Stomach (tissue), 9 donors: ENCODE measurements around the gene CARD11. TPM values are rescaled to one million over a fixed set of nuclear protein-coding genes. Genes with fewer than 3 reads are reported as not detected.

ENCODE experiments used
- DNase-seq, 2 donors: peaks; one replicate each; pipeline versions ENCODE4 v3.0.0 to v3.0.0-alpha.2; 2013 to 2019
- H3K27ac ChIP-seq, 5 donors: fragments of 200-600 bp in 4 of 5; sonication (generic) in 4 of 5; one replicate each; pipeline ENCODE4 v1.5.1; 2013 to 2019; ENCODE audit warnings: mild to moderate bottlenecking in 1 of 5, moderate library complexity in 1 of 5
- H3K27me3 ChIP-seq, 3 donors: fragments of 200-600 bp; sonication (generic); one replicate each; pipeline ENCODE4 v1.5.1; 2017 to 2019; ENCODE audit warnings: mixed run types in 1 of 3
- H3K36me3 ChIP-seq, 4 donors: fragments of 200-600 bp; sonication (generic); 1 replicate in 3 of 4; 2 replicates in 1 of 4; pipeline ENCODE4 v1.5.1; 2016 to 2019
- H3K4me1 ChIP-seq, 4 donors: fragments of 200-600 bp; sonication (generic); one replicate each; pipeline ENCODE4 v1.5.1; 2016 to 2019
- H3K4me3 ChIP-seq, 4 donors: fragments of 200-600 bp; sonication (generic) in 3 of 4; one replicate each; pipeline ENCODE4 v1.5.1; 2016 to 2019; ENCODE audit warnings: mild to moderate bottlenecking in 1 of 4
- H3K9me3 ChIP-seq, 4 donors: fragments of 200-600 bp; sonication (generic); one replicate each; pipeline ENCODE4 v1.5.1; 2016 to 2019
- EP300 ChIP-seq: sonication (generic); formaldehyde crosslinking; IDR thresholded peaks from one replicate; pipeline ENCODE4 v1.6.1; 2017; ENCODE audit warnings: antibody characterized with exemption
- POLR2A ChIP-seq, 4 donors: fragments of 450-650 bp; IDR thresholded peaks; one replicate each; pipeline ENCODE4 v1.6.1; 2016; ENCODE audit warnings: antibody characterized with exemption in 4 of 4, control low read depth in 2 of 4, mild to moderate bottlenecking in 1 of 4, moderate library complexity in 1 of 4
- POLR2AphosphoS5 ChIP-seq, 3 donors: sonication (generic); formaldehyde crosslinking; IDR thresholded peaks; one replicate each; pipeline ENCODE4 v1.6.1; 2016; ENCODE audit warnings: antibody characterized with exemption in 3 of 3
- WGBS, 5 donors: extraction: QIAGEN DNeasy Blood & Tissue Kit in 3 of 5; methylation state at CpG; one replicate each; pipeline versions ENCODE4 v1.1.5 to v1.1.7; 2013 to 2018; 5-methylcytosine and 5-hydroxymethylcytosine counted together
- intact Hi-C: fragments of 100-400 bp; cut with DNase I; formaldehyde crosslinking; loops from one replicate; pipeline ENCODE4 v1.15.1; 2023; ENCODE audit warnings: low total_unique reads
- polyA plus RNA-seq, 3 donors: library from polyadenylated mRNA; stranded (reverse); fragments of 200-250 nt; gene quantifications; one replicate each; pipeline ENCODE4 v1.2.3, GENCODE V29; 2013
- total RNA-seq, 5 donors: library from RNA; depleted of rRNA; stranded (reverse); fragments of >200 nt; gene quantifications; one replicate each; pipeline versions ENCODE4 v1.1.0 to v1.2.3, GENCODE V29; 2014 to 2016
- TF ChIP-seq, protein P1 (sequence below), 7 experiments: fragments of 450-650 bp in 4 of 7; fragments of 200-600 bp in 3 of 7; sonication (generic) in 3 of 7; IDR thresholded peaks; one replicate each; pipeline ENCODE4 v1.5.1; 2016 to 2019; ENCODE audit warnings: antibody characterized with exemption in 7 of 7, control low read depth in 2 of 7, mild to moderate bottlenecking in 1 of 7
- donor health status: healthy with polysubstance abuse.
- donor health status: Bipolar disorder and iron deficiency.
- donor health status: healthy.

CARD11 gene
- total and polyA plus RNA-seq, 8 donors: 0.45 to 9.7 (median 1.8) TPM; not detected in 1

DNA sequence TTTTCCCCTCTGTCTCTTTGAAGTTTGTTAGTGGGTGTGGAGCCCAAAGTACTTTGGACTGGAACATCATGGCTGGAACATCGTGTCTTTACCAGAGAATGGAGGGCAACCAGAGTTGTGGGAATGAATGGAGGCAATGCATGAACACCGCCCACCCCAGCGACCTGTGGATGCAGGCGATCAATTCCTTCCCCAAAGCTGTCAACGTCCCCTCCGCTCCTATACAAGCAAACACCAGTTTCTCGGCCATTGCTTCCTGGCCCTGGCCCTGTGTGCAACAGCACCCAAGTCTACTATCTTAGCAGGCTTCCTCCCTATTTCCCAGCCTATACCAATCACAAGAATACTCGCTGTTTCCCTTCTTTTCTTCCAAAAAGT is 62.6 kb downstream of the CARD11 start:
- Histone ChIP-seq H3K4me3 (no peak overlapping the region), H3K4me1 (peaks cover 0 to 17% (median 14%) of the 10 kb centered on the region in 4 donors), H3K27me3 (peaks cover 4 to 41% (median 10%) of the 10 kb centered on the region in 3 donors), H3K27ac (no peak overlapping the region), H3K36me3 (no peaks in the 10 kb centered on the region), H3K9me3 (no peaks in the 10 kb centered on the region)
- intact Hi-C loops: no loop called here
- 88 to 98% (median 92%) methylated on average over 8 of the region's 8 CpGs for WGBS, 5 donors
- TF ChIP-seq, protein P1, sequence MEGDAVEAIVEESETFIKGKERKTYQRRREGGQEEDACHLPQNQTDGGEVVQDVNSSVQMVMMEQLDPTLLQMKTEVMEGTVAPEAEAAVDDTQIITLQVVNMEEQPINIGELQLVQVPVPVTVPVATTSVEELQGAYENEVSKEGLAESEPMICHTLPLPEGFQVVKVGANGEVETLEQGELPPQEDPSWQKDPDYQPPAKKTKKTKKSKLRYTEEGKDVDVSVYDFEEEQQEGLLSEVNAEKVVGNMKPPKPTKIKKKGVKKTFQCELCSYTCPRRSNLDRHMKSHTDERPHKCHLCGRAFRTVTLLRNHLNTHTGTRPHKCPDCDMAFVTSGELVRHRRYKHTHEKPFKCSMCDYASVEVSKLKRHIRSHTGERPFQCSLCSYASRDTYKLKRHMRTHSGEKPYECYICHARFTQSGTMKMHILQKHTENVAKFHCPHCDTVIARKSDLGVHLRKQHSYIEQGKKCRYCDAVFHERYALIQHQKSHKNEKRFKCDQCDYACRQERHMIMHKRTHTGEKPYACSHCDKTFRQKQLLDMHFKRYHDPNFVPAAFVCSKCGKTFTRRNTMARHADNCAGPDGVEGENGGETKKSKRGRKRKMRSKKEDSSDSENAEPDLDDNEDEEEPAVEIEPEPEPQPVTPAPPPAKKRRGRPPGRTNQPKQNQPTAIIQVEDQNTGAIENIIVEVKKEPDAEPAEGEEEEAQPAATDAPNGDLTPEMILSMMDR (IDR thresholded peaks at IDR 0.05): no peak
- TF ChIP-seq POLR2AphosphoS5 (IDR thresholded peaks at IDR 0.05) (no peak), EP300 (no peak), POLR2A (IDR thresholded peaks at IDR 0.05) (no peak)
- no peak for DNase-seq

DNA sequence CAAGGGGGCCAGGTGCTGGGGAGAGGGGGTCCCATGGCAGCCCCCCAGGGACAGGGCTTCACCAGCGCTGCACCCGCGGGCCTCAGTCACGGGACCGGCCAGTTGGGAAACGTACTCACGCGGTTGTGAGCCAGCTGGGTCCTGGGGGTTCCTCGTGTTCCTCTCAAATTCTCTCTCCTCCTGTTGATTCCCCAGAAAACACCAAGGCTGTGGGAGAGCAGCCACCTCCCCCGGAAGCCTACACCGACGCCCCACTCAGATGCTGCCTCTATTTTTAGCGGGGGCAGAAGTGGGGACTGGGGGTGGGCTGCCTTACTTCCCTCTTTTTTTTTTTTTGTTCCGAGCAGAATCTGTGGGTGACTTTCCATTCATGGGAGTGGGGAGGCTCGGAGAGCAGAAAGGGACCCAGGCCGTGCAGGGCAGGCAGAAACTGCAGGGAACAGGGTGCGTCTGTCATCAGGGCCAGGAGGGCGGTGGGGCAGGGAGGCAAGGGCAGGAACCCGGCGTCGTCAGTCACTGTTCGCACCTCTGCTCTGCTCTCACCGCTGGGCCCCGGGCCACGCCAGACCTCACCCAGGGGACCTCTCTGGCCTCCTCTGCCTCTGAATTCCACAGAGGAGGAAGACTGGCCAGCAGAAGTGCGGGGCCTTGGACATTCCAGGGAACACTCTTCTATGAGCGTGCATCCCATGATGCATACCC is 63.1 kb downstream of the CARD11 start:
- peaks cover 0 to 17% (median 14%) of the 10 kb centered on the region in 4 donors for H3K4me1 ChIP-seq
- WGBS, 5 donors: 81 to 90% (median 83%) methylated on average over 23 to 27 of the region's 27 CpGs
- no peak overlapping the region for H3K27ac ChIP-seq
- H3K36me3 ChIP-seq: no peaks in the 10 kb centered on the region
- DNase-seq: no peak
- peaks cover 4 to 46% (median 10%) of the 10 kb centered on the region in 3 donors for H3K27me3 ChIP-seq
- intact Hi-C loops: no loop called here
- H3K4me3 ChIP-seq: peak overlapping the region in 1 of 4 donors; percentile 2
- TF ChIP-seq POLR2AphosphoS5 (IDR thresholded peaks at IDR 0.05) (no peak), EP300 (no peak), POLR2A (IDR thresholded peaks at IDR 0.05) (no peak)
- TF ChIP-seq, protein P1 (IDR thresholded peaks at IDR 0.05): no peak
- H3K9me3 ChIP-seq: no peaks in the 10 kb centered on the region

- Histone ChIP-seq H3K4me1 (peaks cover 0 to 17% (median 14%) of the 10 kb centered on the region in 4 donors), H3K27me3 (peaks cover 4 to 46% (median 10%) of the 10 kb centered on the region in 3 donors), H3K9me3 (no peaks in the 10 kb centered on the region), H3K36me3 (no peaks in the 10 kb centered on the region), H3K4me3 (peak overlapping the region in 1 of 4 donors; percentile 2), H3K27ac (no peak overlapping the region)
- intact Hi-C loops: no loop called here
- TF ChIP-seq, protein P1 (IDR thresholded peaks at IDR 0.05): no peak
- no peak for TF ChIP-seq POLR2A (IDR thresholded peaks at IDR 0.05)
- no peak for DNase-seq
- 75 to 89% (median 83%) methylated on average over 11 to 13 of the region's 13 CpGs for WGBS, 5 donors
Observed at GRCh38 chr7:2979951-2980350, 63.7 kb downstream of the CARD11 start.

GRCh38 chr7:2979201-2979631 is 64.5 kb downstream of the CARD11 start:
- H3K4me3 ChIP-seq: peak overlapping the region in 3 of 4 donors; percentile 0 to 37 (median 32)
- intact Hi-C loops: no loop called here
- DNase-seq: no peak
- peaks cover 4 to 46% (median 10%) of the 10 kb centered on the region in 3 donors for H3K27me3 ChIP-seq
- H3K9me3 ChIP-seq: no peaks in the 10 kb centered on the region
- 28 to 48% (median 36%) methylated on average over 13 of the region's 13 CpGs for WGBS, 5 donors
- H3K4me1 ChIP-seq: peaks cover 0 to 17% (median 14%) of the 10 kb centered on the region in 4 donors
- no peak overlapping the region for H3K27ac ChIP-seq
- H3K36me3 ChIP-seq: no peaks in the 10 kb centered on the region
- no peak for TF ChIP-seq POLR2A (IDR thresholded peaks at IDR 0.05)
- no peak for TF ChIP-seq POLR2AphosphoS5 (IDR thresholded peaks at IDR 0.05)
- TF ChIP-seq, protein P1 (IDR thresholded peaks at IDR 0.05): no peak
- no peak for TF ChIP-seq EP300
